Lung (tissue), 12 donors: ENCODE measurements around the gene C2CD3. TPM values are rescaled to one million over a fixed set of nuclear protein-coding genes. Genes with fewer than 3 reads are reported as not detected.

ENCODE experiments used
- ATAC-seq: fragments of 200-7000 bp; cut with Tn5 transposase; one replicate; pipeline ENCODE4 v1.9.1; 2020; ENCODE audit warnings: moderate number of reproducible peaks; ENCODE audit not compliant: insufficient read depth, low FRiP score
- DNase-seq, 3 donors: peaks; one replicate each; pipeline ENCODE4 v3.0.0-alpha.2; 2013 to 2017
- H3K27ac ChIP-seq, 2 donors: one replicate each; pipeline ENCODE4 v1.5.1; 2013; ENCODE audit warnings: mild to moderate bottlenecking in 2 of 2, moderate library complexity in 2 of 2, control low read depth in 1 of 2, inconsistent platforms in 1 of 2, low read depth in 1 of 2, low read length in 1 of 2
- H3K27me3 ChIP-seq, 3 donors: one replicate each; pipeline ENCODE4 v1.5.1; 2013; ENCODE audit warnings: low read length in 2 of 3; ENCODE audit not compliant: control insufficient read depth in 3 of 3, insufficient read depth in 3 of 3
- H3K36me3 ChIP-seq, 4 donors: one replicate each; pipeline ENCODE4 v1.5.1; 2013; ENCODE audit warnings: low read length in 4 of 4, mild to moderate bottlenecking in 1 of 4, moderate library complexity in 1 of 4; ENCODE audit not compliant: control insufficient read depth in 4 of 4, insufficient read depth in 4 of 4
- H3K4me1 ChIP-seq, 5 donors: one replicate each; pipeline ENCODE4 v1.5.1; 2013; ENCODE audit warnings: low read length in 5 of 5, mild to moderate bottlenecking in 2 of 5, moderate library complexity in 1 of 5; ENCODE audit not compliant: control insufficient read depth in 5 of 5, insufficient read depth in 5 of 5
- H3K4me3 ChIP-seq: one replicate; pipeline ENCODE4 v1.5.1; 2013; ENCODE audit warnings: mild to moderate bottlenecking, control low read depth, moderate library complexity
- H3K9ac ChIP-seq, 2 donors: one replicate each; pipeline ENCODE4 v1.5.1; 2013; ENCODE audit warnings: low read length in 2 of 2, control low read depth in 1 of 2; ENCODE audit not compliant: insufficient read depth in 1 of 2
- H3K9me3 ChIP-seq, 4 donors: one replicate each; pipeline ENCODE4 v1.5.1; 2013; ENCODE audit warnings: low read length in 3 of 4, mild to moderate bottlenecking in 1 of 4, moderate library complexity in 1 of 4; ENCODE audit not compliant: control insufficient read depth in 4 of 4, insufficient read depth in 3 of 4
- WGBS, 2 donors: extraction: QIAGEN DNeasy Blood & Tissue Kit; methylation state at CpG; one replicate each; pipeline ENCODE4 v1.1.7; 2013; 5-methylcytosine and 5-hydroxymethylcytosine counted together
- polyA plus RNA-seq, 2 donors: library from polyadenylated mRNA; stranded (reverse); fragments of 200-250 nt; gene quantifications; one replicate each; pipeline ENCODE4 v1.2.1, GENCODE V29; 2013
- total RNA-seq, 2 donors: library from RNA; depleted of rRNA in 1 of 2; stranded (reverse); fragments of >200 nt in 1 of 2; gene quantifications; one replicate each; pipeline ENCODE4 v1.2.1, GENCODE V29; 2014 to 2021
- TF ChIP-seq, protein P1 (sequence below): IDR thresholded peaks from 2 replicates; pipeline ENCODE4 v1.5.1; 2012; ENCODE audit warnings: mild to moderate bottlenecking; ENCODE audit errors: control extremely low read depth, extremely low read depth
- donor health status: control.
- donor health status: control.
- donor health status: Bipolar disorder and iron deficiency.
- donor health status: healthy.
- donor health status: DM: yes; HTN: yes; CAD: no.

The C2CD3 gene
- total and polyA plus RNA-seq, 4 donors: 10.2 to 31.3 (median 20.7) TPM

DNA sequence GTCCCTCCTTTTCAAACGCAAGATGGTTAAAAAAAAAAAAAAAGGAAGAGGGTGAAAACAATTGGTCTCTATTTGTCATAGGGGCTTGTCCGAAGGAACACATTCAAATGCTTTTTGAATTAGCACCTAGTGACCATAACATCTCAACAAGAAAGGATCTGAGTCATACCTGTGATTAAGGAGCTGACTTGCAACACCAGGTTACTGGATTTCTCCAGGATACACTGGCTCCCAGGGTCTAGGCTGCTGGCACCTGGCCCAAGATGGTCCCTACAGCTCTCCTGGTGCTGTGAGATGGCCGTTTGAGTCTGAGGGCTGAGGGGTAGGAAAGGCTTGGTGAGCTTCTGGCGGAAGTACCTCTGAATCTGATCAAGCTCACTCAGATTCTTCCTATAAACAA, 133.5 kb downstream of the C2CD3 start:
- Histone ChIP-seq H3K27ac (no peak overlapping the region), H3K27me3 (no peaks in the 10 kb centered on the region), H3K4me3 (no peak overlapping the region), H3K4me1 (no peaks in the 10 kb centered on the region), H3K36me3 (peaks cover 23 to 43% (median 35%) of the 10 kb centered on the region in 4 donors), H3K9ac (no peak overlapping the region), H3K9me3 (no peaks in the 10 kb centered on the region)
- DNase-seq: no peak
- 84 to 91% methylated on average over 4 of the region's 4 CpGs for WGBS, 2 donors
- no peak for ATAC-seq
- TF ChIP-seq, protein P1, sequence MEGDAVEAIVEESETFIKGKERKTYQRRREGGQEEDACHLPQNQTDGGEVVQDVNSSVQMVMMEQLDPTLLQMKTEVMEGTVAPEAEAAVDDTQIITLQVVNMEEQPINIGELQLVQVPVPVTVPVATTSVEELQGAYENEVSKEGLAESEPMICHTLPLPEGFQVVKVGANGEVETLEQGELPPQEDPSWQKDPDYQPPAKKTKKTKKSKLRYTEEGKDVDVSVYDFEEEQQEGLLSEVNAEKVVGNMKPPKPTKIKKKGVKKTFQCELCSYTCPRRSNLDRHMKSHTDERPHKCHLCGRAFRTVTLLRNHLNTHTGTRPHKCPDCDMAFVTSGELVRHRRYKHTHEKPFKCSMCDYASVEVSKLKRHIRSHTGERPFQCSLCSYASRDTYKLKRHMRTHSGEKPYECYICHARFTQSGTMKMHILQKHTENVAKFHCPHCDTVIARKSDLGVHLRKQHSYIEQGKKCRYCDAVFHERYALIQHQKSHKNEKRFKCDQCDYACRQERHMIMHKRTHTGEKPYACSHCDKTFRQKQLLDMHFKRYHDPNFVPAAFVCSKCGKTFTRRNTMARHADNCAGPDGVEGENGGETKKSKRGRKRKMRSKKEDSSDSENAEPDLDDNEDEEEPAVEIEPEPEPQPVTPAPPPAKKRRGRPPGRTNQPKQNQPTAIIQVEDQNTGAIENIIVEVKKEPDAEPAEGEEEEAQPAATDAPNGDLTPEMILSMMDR: no peak

DNA sequence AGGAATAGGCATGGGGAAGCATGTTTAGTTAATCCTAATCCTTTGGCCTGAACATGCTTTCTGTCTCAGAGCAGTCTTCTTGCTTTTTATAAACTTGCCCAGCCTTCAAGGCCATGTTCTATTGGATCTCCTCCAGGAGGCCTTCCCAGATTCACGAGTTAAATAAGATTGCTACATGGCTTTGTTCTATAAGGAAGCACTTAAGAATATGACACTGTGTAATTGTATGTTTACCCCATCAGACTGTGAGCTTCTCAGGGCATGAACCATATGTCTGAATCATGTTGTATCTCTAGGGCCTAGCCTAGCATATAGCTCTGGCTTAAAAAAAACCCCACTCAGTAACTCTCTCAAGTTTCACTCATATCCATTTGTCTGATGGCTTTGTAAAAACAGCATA, 135.5 kb downstream of the C2CD3 start:
- no peaks in the 10 kb centered on the region for H3K27me3 ChIP-seq
- no peak overlapping the region for H3K27ac ChIP-seq
- H3K9ac ChIP-seq: no peak overlapping the region
- TF ChIP-seq, protein P1: no peak
- no peak overlapping the region for H3K4me3 ChIP-seq
- peaks cover 0 to 3% (median 0%) of the 10 kb centered on the region in 4 donors for H3K9me3 ChIP-seq
- DNase-seq: no peak
- peaks cover 0 to 1% (median 0%) of the 10 kb centered on the region in 5 donors for H3K4me1 ChIP-seq
- WGBS, 2 donors: 67 to 81% methylated on average over 1 of the region's 1 CpG
- no peak for ATAC-seq
- H3K36me3 ChIP-seq: peaks cover 22 to 35% (median 28%) of the 10 kb centered on the region in 4 donors

DNA sequence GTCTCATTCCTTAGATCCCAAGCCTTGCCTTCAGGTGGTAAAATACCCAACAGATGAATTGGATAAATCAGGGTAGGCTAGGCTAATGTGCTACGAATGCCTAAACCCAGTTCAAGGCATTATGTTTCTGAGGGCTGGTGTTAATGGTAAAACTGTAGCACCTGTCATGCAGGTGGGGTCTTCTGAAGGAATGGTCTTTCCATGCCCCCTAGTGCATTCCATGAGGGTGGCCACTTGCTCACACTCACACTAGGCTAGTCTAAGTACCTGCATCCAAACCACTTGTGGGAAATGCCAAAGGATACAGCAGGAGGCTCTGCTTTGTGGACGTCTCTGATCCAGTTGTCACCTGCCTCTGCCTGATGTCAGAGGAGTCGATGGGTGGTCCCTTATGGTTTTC, 137.8 kb downstream of the C2CD3 start:
- Histone ChIP-seq H3K4me1 (peaks cover 0 to 1% (median 0%) of the 10 kb centered on the region in 5 donors), H3K27ac (no peak overlapping the region), H3K9ac (no peak overlapping the region), H3K4me3 (no peak overlapping the region), H3K36me3 (peaks cover 18 to 25% (median 22%) of the 10 kb centered on the region in 4 donors), H3K27me3 (no peaks in the 10 kb centered on the region), H3K9me3 (peaks cover 0 to 5% (median 0%) of the 10 kb centered on the region in 4 donors)
- no peak for DNase-seq
- 96 to 100% methylated on average over 3 of the region's 3 CpGs for WGBS, 2 donors
- ATAC-seq: no peak
- TF ChIP-seq, protein P1: no peak
